Aorta (tissue), 5 donors: ENCODE measurements around the gene ICA1. TPM values are rescaled to one million over a fixed set of nuclear protein-coding genes. Genes with fewer than 3 reads are reported as not detected.

ENCODE experiments used
- ATAC-seq: fragments of 200-7000 bp; cut with Tn5 transposase; one replicate; pipeline ENCODE4 v1.9.1; 2022; ENCODE audit warnings: moderate library complexity; ENCODE audit not compliant: low FRiP score
- DNase-seq, 2 donors: peaks; one replicate each; pipeline ENCODE4 v3.0.0-alpha.2; 2020
- H3K27ac ChIP-seq, 2 donors: one replicate each; pipeline ENCODE4 v1.5.1; 2013; ENCODE audit warnings: low read length in 2 of 2, mild to moderate bottlenecking in 2 of 2, moderate library complexity in 2 of 2, control low read depth in 1 of 2, inconsistent platforms in 1 of 2, low read depth in 1 of 2
- H3K27me3 ChIP-seq, 2 donors: one replicate each; pipeline ENCODE4 v1.6.1; 2013; ENCODE audit warnings: control low read depth in 1 of 2, low read length in 1 of 2, mild to moderate bottlenecking in 1 of 2, moderate library complexity in 1 of 2; ENCODE audit not compliant: insufficient read depth in 2 of 2, control insufficient read depth in 1 of 2
- H3K36me3 ChIP-seq, 2 donors: one replicate each; pipeline ENCODE4 v1.6.1; 2013; ENCODE audit warnings: control low read depth in 1 of 2, low read length in 1 of 2, mild to moderate bottlenecking in 1 of 2; ENCODE audit not compliant: insufficient read depth in 2 of 2, control insufficient read depth in 1 of 2
- H3K4me1 ChIP-seq, 2 donors: one replicate each; pipeline ENCODE4 v1.6.1; 2013; ENCODE audit warnings: low read length in 2 of 2, control low read depth in 1 of 2, mild to moderate bottlenecking in 1 of 2, moderate library complexity in 1 of 2; ENCODE audit not compliant: insufficient read depth in 2 of 2, control insufficient read depth in 1 of 2
- H3K4me3 ChIP-seq, 2 donors: one replicate each; pipeline ENCODE4 v1.5.1; 2013; ENCODE audit warnings: low read length in 2 of 2, control low read depth in 1 of 2, mild to moderate bottlenecking in 1 of 2
- H3K9me3 ChIP-seq: one replicate; pipeline ENCODE4 v1.6.1; 2013; ENCODE audit warnings: mild to moderate bottlenecking, low read length; ENCODE audit not compliant: control insufficient read depth
- WGBS, 2 donors: extraction: QIAGEN DNeasy Blood & Tissue Kit; methylation state at CpG; one replicate each; pipeline ENCODE4 v1.1.7; 2013; 5-methylcytosine and 5-hydroxymethylcytosine counted together
- intact Hi-C, 2 donors: fragments of 100-400 bp; cut with DNase I; formaldehyde crosslinking; loops; one replicate each; pipeline versions ENCODE4 v1.14.2 to v1.15.0; 2022
- polyA plus RNA-seq, 2 donors: library from polyadenylated mRNA; stranded (reverse); fragments of 200-250 nt; gene quantifications; one replicate each; pipeline ENCODE4 v1.2.3, GENCODE V29; 2013
- total RNA-seq, 2 donors: library from RNA; stranded (reverse); fragmentation: NEBNext Ultra II Directional; extraction: Animal tissue kit (Norgen Biotek cat#: 25700); gene quantifications; one replicate each; pipeline ENCODE4 v1.2.1, GENCODE V29; 2021
- donor health status: healthy with polysubstance abuse.
- donor health status: Bipolar disorder and iron deficiency.
- donor health status: DM: no; HTN: no; CAD: no.
- donor health status: DM: no; HTN: no; CAD: no.
- donor health status: DM: yes; HTN: yes; CAD: no.

ICA1 gene
- total and polyA plus RNA-seq, 4 donors, result 1.5 to 31.1 (median 15.2) TPM

- intact Hi-C loops, result no loop called here
- no peak for ATAC-seq
- Histone ChIP-seq H3K4me1 (peaks cover 0 to 1% of the 10 kb centered on the region in 2 donors), H3K27me3 (no peaks in the 10 kb centered on the region), H3K9me3 (peaks cover 2% of the 10 kb centered on the region), H3K36me3 (no peaks in the 10 kb centered on the region), H3K4me3 (no peak overlapping the region), H3K27ac (no peak overlapping the region)
- DNase-seq, result no peak
- WGBS, 2 donors, result 94 to 96% methylated on average over 4 of the region's 4 CpGs
These were observed 117.1 kb downstream of the ICA1 start for GRCh38 chr7:8144856-8145255.

- WGBS, 2 donors, result 73% methylated on average over 6 of the region's 6 CpGs
- ATAC-seq, result no peak
- H3K36me3 ChIP-seq, result no peaks in the 10 kb centered on the region
These were observed 118.7 kb downstream of the ICA1 start for GRCh38 chr7:8143151-8143874.

GRCh38 chr7:8142477-8142876, 119.5 kb downstream of the ICA1 start:
- no peaks in the 10 kb centered on the region for H3K36me3 ChIP-seq
- H3K27me3 ChIP-seq, result no peaks in the 10 kb centered on the region
- no peak overlapping the region for H3K27ac ChIP-seq
- peaks cover 0 to 1% of the 10 kb centered on the region in 2 donors for H3K4me1 ChIP-seq
- intact Hi-C loops, result no loop called here
- DNase-seq (no peak), ATAC-seq (no peak)
- 92 to 96% methylated on average over 2 of the region's 2 CpGs for WGBS, 2 donors
- peaks cover 2% of the 10 kb centered on the region for H3K9me3 ChIP-seq
- no peak overlapping the region for H3K4me3 ChIP-seq

More at GRCh38 chr7:8143151-8143874, 118.7 kb downstream of the ICA1 start:
- Histone ChIP-seq H3K27me3 (no peaks in the 10 kb centered on the region), H3K4me1 (peaks cover 0 to 1% of the 10 kb centered on the region in 2 donors), H3K4me3 (no peak overlapping the region), H3K27ac (no peak overlapping the region), H3K9me3 (peaks cover 2% of the 10 kb centered on the region)
- DNase-seq, result no peak
- intact Hi-C loops, result no loop called here

GRCh38 chr7:8141070-8141469, 120.9 kb downstream of the ICA1 start:
- ATAC-seq, result no peak
- intact Hi-C loops, result no loop called here
- WGBS, 2 donors, result 94 to 95% methylated on average over 4 of the region's 4 CpGs

GRCh38 chr7:8136051-8136730, 125.8 kb downstream of the ICA1 start:
- Histone ChIP-seq H3K4me1 (peaks cover 0 to 1% of the 10 kb centered on the region in 2 donors), H3K27ac (no peak overlapping the region), H3K27me3 (no peaks in the 10 kb centered on the region), H3K4me3 (no peak overlapping the region), H3K36me3 (no peaks in the 10 kb centered on the region), H3K9me3 (no peaks in the 10 kb centered on the region)
- ATAC-seq, result no peak
- WGBS, 2 donors, result 93 to 95% methylated on average over 12 of the region's 12 CpGs
- intact Hi-C loops, result no loop called here
- DNase-seq, result no peak

More at GRCh38 chr7:8141070-8141469, 120.9 kb downstream of the ICA1 start:
- peaks cover 2% of the 10 kb centered on the region for H3K9me3 ChIP-seq
- peaks cover 0 to 1% of the 10 kb centered on the region in 2 donors for H3K4me1 ChIP-seq
- H3K4me3 ChIP-seq, result no peak overlapping the region
- DNase-seq, result no peak
- no peak overlapping the region for H3K27ac ChIP-seq
- no peaks in the 10 kb centered on the region for H3K27me3 ChIP-seq
- no peaks in the 10 kb centered on the region for H3K36me3 ChIP-seq

GRCh38 chr7:8135417-8135816, 126.5 kb downstream of the ICA1 start:
- no peak for DNase-seq
- ATAC-seq, result no peak
- H3K27me3 ChIP-seq, result no peaks in the 10 kb centered on the region
- no peak overlapping the region for H3K4me3 ChIP-seq
- no peaks in the 10 kb centered on the region for H3K36me3 ChIP-seq
- H3K4me1 ChIP-seq, result peaks cover 0 to 1% of the 10 kb centered on the region in 2 donors
- no peak overlapping the region for H3K27ac ChIP-seq
- 97 to 99% methylated on average over 3 of the region's 3 CpGs for WGBS, 2 donors
- intact Hi-C loops, result no loop called here
- H3K9me3 ChIP-seq, result no peaks in the 10 kb centered on the region

GRCh38 chr7:8134089-8134733, 127.8 kb downstream of the ICA1 start:
- Histone ChIP-seq H3K9me3 (no peaks in the 10 kb centered on the region), H3K4me3 (no peak overlapping the region), H3K27ac (no peak overlapping the region), H3K4me1 (no peaks in the 10 kb centered on the region), H3K36me3 (no peaks in the 10 kb centered on the region), H3K27me3 (no peaks in the 10 kb centered on the region)
- 57 to 69% methylated on average over 10 of the region's 10 CpGs for WGBS, 2 donors
- no peak for DNase-seq
- intact Hi-C loops, result no loop called here
- ATAC-seq, result no peak

GRCh38 chr7:8133188-8133848, 128.6 kb downstream of the ICA1 start:
- Histone ChIP-seq H3K4me1 (no peaks in the 10 kb centered on the region), H3K27ac (no peak overlapping the region), H3K4me3 (no peak overlapping the region), H3K9me3 (no peaks in the 10 kb centered on the region), H3K27me3 (no peaks in the 10 kb centered on the region), H3K36me3 (no peaks in the 10 kb centered on the region)
- intact Hi-C loops, result no loop called here
- WGBS, 2 donors, result 89 to 92% methylated on average over 2 of the region's 2 CpGs
- ATAC-seq, result no peak
- DNase-seq, result no peak
